Cardiac septum (tissue), 1 donor: ENCODE results near the gene RECQL5. TPM values are rescaled to one million over a fixed set of nuclear protein-coding genes. Genes with fewer than 3 reads are reported as not detected.

ENCODE experiments used
- DNase-seq: peaks from one replicate; pipeline ENCODE4 v3.0.0-alpha.2; 2020; ENCODE audit warnings: low spot score
- intact Hi-C: fragments of 100-400 bp; cut with DNase I; formaldehyde crosslinking; loops from one replicate; pipeline ENCODE4 v1.14.0; 2022
- total RNA-seq: library from RNA; stranded (reverse); fragmentation: NEBNext Ultra II Directional; extraction: Animal tissue kit (Norgen Biotek cat#: 25700); gene quantifications from one replicate; pipeline ENCODE4 v1.2.1, GENCODE V29; 2021
- donor health status: DM: no; HTN: no; CAD: no.

RECQL5 gene
- total RNA-seq, 1 donor from 2014 or later: 11.3 TPM

GRCh38 chr17:75637143-75637538 lies 29.8 kb downstream of the RECQL5 start:
- no peak for DNase-seq

DNA sequence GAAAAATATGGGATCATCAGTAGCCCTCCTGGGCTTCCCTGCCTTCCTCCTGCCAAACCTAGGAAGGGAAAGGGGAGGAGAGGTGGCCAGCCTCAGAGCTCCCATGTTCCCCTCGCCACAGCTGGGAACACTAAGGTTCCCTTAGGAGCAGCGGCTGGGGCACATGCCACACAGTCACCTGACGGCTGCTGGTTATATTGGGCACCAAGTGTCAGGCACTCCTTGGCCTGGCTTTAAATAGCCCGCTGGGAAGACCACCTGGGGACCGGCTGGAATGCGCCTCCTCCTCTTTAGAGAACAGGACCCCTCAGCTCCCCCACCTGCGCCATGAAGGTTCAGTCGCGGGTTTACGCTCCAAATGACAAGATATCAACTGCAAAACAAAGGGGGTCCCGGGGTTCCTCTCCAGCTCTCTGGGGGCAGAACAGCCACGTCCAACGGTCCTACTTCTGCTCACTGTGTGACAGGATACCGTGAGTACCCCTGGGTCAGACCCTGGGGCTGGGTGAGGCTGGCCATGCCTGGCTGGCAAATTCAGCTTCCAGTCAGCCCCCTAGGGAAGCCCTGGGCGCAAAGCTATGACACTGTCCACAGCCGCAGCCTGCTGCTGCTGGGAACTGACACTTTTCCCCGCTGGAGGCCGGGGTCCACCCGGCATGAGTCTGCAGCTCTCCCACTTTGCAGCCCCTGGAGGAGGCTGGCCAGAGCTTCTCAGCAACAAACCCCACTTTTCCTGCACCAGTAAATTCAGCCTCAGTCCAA lies 30.4 kb downstream of the RECQL5 start:
- intact Hi-C loops: no loop called here
- no peak for DNase-seq

More at GRCh38 chr17:75637143-75637538, 29.8 kb downstream of the RECQL5 start:
- intact Hi-C loops: no loop called here

DNA sequence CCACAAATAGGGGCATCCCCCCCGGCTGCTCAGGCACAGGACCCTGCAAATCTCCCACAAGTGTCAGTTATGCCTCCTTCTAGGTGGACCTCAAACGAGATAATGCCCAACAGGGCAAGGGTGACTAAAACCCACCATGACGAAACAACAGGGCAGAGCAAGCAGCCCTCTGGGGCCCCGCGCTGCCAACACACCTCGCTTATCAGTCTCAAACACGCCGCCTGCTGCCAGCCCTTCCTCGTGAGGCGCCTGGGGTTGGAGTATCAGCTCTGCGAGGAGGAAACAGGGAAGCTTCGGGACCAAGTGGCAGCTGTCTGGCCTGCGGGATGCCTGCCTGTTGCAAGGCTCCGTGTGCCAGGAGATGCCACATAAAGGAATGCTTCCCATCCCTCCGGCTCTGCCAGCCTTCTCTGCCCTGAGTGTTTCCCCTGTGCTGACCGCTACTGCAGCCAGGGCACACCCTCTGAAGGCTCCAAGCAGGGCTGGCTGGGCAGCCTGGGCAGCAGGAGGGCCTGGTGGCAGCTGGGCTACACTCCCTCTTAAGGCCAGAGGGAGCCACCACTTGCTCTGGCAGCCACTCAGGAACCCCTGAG lies 31.2 kb downstream of the RECQL5 start:
- DNase-seq: no peak
- intact Hi-C loops: no loop called here

- no peak for DNase-seq
- intact Hi-C loops: no loop called here
Measured at GRCh38 chr17:75634754-75635609, 32.0 kb downstream of the RECQL5 start.

GRCh38 chr17:75634376-75634740 lies 32.6 kb downstream of the RECQL5 start:
- intact Hi-C loops: no loop called here
- DNase-seq: no peak

DNA sequence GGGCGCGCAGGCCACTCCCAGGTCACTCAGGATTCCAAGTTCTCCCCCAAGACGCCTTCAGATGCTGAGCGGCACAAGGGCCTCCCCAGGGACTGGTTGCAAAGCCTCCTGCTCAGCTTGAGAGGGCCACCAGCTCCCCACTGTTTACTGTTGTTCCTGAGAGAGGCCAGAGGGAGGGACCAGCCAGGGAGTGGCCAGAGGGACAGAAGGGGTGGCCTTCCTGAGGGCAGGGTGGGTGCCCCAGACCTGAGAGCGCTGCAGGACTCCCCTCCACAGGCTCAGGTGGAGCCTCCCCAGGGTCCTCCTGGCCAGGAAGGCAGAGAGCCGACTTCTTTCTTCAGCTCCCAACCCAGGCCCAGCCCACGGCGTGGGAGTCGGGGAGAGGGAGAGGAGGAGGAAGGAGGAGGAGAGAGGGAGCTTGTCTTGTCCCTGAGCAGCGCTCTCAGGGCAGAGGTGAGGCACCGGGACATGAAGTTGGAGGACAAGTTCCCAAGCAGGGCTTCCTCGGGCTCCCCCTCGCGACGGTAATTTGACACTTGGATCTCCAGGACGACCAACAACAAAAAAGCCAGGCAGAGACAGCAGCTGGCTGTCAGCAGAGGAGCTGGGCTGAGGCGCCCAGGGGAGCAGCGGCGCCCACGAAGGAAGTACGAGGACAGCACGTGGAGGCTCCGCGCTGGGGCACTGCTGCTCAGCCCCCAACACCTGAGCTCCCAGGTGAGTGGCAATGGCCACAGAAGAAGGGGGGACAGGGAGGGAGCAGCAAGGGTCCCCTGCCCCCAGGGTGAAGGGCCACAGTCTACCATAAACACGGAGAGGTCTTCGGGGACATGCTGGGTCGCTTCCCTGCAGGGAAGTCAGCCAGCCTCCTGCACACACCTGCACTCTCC lies 33.2 kb downstream of the RECQL5 start:
- DNase-seq: peak; percentile 89
- intact Hi-C loops: loop anchor here (1.0 to 2.0 kb wide), 2 partner anchors 19 to 115 kb away; no protein-coding TSS in a partner anchor

- intact Hi-C loops: loop anchor here (1.0 to 2.0 kb wide), 2 partner anchors 20 to 115 kb away; no protein-coding TSS in a partner anchor
- DNase-seq: peak; percentile 94
Measured at GRCh38 chr17:75632863-75633485, 34.0 kb downstream of the RECQL5 start, which contains the start of gene SMIM5. Gene SMIM5, plus strand, starts transcription at chr17:75633434. Its CDS starts 6,768 bp downstream, at chr17:75640202.

- intact Hi-C loops: loop anchor here (2.0 kb wide), 1 partner anchor 20 kb away; no protein-coding TSS in a partner anchor
- no peak for DNase-seq
Measured at GRCh38 chr17:75632428-75632827, 34.5 kb downstream of the RECQL5 start.

- no peak for DNase-seq
- intact Hi-C loops: no loop called here
Measured at GRCh38 chr17:75631353-75631752, 35.6 kb downstream of the RECQL5 start.

DNA sequence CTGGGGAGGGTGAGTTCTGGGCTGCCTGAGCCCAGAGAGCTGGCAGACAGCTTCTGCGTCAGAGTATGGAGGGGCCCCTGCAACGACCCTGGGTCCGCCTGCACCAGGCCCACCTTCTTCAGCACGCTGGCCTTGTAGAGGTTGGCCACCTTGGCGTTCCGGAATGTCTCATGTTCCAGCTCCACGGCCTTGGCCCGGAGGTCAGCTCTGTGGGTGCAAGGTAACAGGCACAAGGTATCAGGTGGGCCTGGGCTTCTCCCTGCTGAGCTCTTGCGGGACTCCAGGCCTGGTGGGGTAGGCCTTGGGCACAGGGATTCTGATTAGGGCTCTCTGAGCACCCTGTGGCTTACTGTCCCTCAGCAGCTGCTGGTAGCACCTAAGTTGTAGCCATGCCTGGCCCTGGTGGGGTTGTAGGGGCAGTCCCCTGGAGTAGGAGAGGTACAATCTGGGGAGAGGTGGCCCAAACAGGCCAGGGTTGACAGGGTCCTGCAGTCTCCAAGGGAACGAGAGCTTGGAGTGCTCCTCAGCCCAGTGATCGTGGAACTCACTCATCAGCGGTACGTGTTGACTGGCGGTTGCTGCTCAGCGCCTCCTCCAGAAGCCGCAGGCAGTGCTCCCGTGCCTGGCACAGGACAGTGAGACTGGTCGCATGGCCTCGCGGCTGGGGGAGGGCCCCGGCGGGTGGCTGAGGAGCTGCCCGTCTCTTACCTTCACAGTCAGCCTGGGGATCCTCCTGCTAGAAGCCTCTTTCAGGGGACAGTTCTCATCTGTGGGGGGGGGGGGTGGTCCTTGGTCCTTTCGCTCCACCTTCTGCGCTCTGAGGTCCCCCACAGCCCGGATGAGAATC lies 36.7 kb downstream of the RECQL5 start:
- DNase-seq: no peak
- intact Hi-C loops: no loop called here

GRCh38 chr17:75629157-75629556 lies 37.8 kb downstream of the RECQL5 start:
- no peak for DNase-seq
- intact Hi-C loops: no loop called here

- intact Hi-C loops: no loop called here
- no peak for DNase-seq
Measured at GRCh38 chr17:75628425-75628824, 38.5 kb downstream of the RECQL5 start.

DNA sequence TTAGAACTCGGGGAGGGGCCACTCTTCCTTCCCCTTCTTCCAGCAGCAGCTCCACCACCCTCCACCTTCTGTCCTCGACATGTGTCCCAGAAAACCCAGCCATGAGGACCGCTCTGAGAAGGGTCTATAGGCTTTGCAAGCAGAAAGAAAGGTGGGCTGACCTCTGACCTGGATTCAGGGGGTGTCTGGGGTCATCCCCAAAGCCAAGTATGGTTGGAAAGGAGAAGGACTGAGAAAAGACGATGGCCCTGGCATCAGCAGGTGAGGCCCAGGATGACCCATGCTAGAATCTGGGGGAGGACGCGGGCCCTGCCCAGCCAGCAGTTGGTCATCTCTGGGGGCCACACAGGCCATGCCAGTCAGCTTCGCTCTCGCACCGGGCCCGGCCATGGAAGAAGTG lies 39.9 kb downstream of the RECQL5 start:
- intact Hi-C loops: no loop called here
- no peak for DNase-seq

GRCh38 chr17:75626496-75627038 lies 40.4 kb downstream of the RECQL5 start:
- DNase-seq: no peak
- intact Hi-C loops: no loop called here

DNA sequence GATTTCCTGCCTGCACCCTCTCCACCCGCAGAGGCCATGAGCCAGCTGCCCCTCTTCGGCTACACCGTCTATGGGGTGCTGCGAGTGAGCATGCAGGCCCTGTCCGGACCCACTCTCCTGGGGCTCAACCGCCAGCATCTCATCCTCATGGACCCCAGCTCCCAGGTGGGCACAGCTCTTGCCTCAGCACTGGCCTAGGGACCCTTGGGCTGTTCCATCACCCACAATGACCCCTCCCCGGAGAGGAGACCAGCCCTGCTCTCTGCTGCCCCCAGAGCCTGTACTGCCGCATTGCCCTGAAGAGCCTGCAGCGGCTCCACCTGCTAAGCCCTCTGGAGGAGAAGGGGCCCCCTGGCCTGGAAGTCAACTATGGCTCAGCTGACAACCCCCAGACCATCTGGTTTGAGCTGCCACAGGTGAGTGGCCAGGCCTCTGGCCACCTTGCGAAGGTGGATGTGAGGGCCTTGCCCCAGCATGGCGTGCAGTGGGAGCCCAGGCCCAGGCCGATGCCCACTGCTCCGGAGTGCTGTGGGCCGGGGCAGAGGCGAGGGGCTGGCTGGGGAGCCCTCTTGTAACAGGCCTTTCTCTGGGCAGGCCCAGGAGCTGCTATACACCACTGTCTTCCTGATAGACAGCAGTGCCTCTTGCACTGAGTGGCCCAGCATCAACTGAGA lies 41.0 kb downstream of the RECQL5 start:
- intact Hi-C loops: no loop called here
- no peak for DNase-seq

DNA sequence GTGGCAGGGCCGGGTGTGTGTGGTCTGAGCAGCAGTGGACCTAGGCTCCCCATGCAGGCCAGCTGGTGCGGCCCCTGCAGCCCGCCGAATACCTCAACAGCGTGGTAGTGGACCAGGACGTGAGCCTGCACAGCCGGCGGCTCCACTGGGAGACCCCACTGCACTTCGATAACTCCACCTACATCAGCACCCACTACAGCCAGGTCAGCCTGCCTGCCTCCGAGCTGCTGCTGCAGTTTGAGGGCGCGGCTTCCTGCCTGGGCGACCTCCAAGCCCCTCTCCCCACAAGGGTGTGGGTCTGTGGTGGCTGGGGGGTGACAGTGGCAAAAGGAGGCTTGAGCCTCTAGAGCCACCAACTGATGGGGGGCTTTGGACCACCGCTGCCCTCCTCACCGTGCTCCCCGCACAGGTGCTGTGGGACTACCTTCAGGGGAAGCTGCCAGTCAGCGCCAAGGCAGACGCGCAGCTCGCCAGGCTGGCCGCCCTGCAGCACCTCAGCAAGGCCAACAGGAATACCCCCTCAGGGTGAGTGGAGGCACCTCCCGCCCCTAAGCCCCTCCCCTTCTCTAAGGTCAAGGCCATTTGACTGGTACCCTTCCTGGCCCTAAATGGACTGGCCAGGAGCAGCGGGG lies 42.1 kb downstream of the RECQL5 start:
- DNase-seq: no peak
- intact Hi-C loops: no loop called here

DNA sequence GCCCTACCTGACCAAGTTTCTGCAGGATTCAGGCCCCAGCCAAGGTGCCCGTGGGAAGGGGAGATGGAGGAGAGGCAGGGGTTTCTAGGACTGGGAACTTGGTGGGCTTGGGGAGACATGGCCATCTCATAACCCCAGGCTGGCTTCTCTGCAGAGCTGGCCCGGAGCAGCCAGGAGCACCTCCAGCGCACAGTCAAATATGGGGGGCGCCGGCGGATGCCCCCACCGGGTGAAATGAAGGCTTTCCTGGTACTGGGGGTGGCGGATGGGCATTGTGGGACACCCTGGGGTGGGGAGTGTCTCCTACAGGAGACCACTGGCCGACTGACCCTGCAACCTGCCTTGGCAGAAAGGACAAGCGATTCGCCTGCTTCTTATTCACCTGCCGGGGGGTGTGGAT lies 42.9 kb downstream of the RECQL5 start:
- intact Hi-C loops: no loop called here
- DNase-seq: no peak
